GM12878 (cell line): ENCODE results near the gene PI4K2A. TPM values are rescaled to one million over a fixed set of nuclear protein-coding genes. Genes with fewer than 3 reads are reported as not detected.

Experiments
- ATAC-seq: fragments of 200-7000 bp; cut with Tn5 transposase; 3 replicates; pipeline ENCODE4 v1.9.1; 2020; ENCODE audit warnings: mild to moderate bottlenecking, moderate library complexity
- BruUV-seq: library from RNA; stranded (reverse); fragments of 400-500 nt; replicated peaks from 2 replicates; lab custom pipeline; 2021; lab: Mats Ljungman, UMichigan
- CTCF ChIA-PET: fragments of 300-600 bp; sonication (Branson Sonifier 250); formaldehyde crosslinking; extraction: SDS; loops from one replicate; lab custom pipeline; 2021; ENCODE audit warnings: inconsistent platforms; lab: Yijun Ruan, JAX
- POLR2A ChIA-PET: fragments of 350-600 bp; formaldehyde crosslinking; extraction: SDS; loops from one replicate; lab custom pipeline; 2021; ENCODE audit warnings: inconsistent platforms; lab: Charles Lee
- RAD21 ChIA-PET: fragments of 300-600 bp; sonication (Branson Sonifier 250); formaldehyde crosslinking; loops from one replicate; lab custom pipeline; 2023; ENCODE audit warnings: antibody characterized with exemption; ENCODE audit not compliant: unreplicated experiment; lab: Charles Lee
- SMC1A ChIA-PET: fragments of 300-600 bp; sonication (Branson Sonifier 250); formaldehyde crosslinking; loops from one replicate; lab custom pipeline; 2023; ENCODE audit not compliant: unreplicated experiment, uncharacterized antibody; lab: Charles Lee
- DNase-seq: peaks from one replicate; pipeline ENCODE4 v3.0.0-alpha.2; 2011; ENCODE audit warnings: low read depth, low spot score
- FAIRE-seq: peaks from 3 replicates; lab custom pipeline; 2011; peaks lifted over from hg19 to GRCh38; lab: Jason Lieb, UNC
- H2AFZ ChIP-seq: 2 replicates; pipeline ENCODE4 v1.6.0; 2011; ENCODE audit warnings: low read depth, low read length, control low read depth; ENCODE audit not compliant: control insufficient read depth
- H3K27ac ChIP-seq: 2 replicates; pipeline ENCODE4 v1.5.1; 2011; ENCODE audit warnings: control low read depth; ENCODE audit not compliant: control insufficient read depth, insufficient read depth
- H3K27me3 ChIP-seq, 2 experiments: replicated peaks in 1 of 2; 2 replicates each; pipeline versions ENCODE4 v1.6.0 to v1.6.1; 2011; ENCODE audit warnings: low read length in 1 of 2; ENCODE audit not compliant: control insufficient read depth in 2 of 2, insufficient read depth in 2 of 2
- H3K36me3 ChIP-seq, 2 experiments: 2 replicates each; pipeline ENCODE4 v1.5.1; 2011; ENCODE audit warnings: low read length in 1 of 2; ENCODE audit not compliant: control insufficient read depth in 2 of 2, insufficient read depth in 2 of 2
- H3K4me1 ChIP-seq: 2 replicates; pipeline ENCODE4 v1.6.1; 2011; ENCODE audit warnings: mild to moderate bottlenecking, low read length, moderate library complexity, mixed read lengths; ENCODE audit not compliant: control insufficient read depth, insufficient read depth
- H3K4me2 ChIP-seq: 2 replicates; pipeline ENCODE4 v1.6.0; 2011; ENCODE audit warnings: control low read depth; ENCODE audit not compliant: control insufficient read depth, insufficient read depth
- H3K4me3 ChIP-seq: fragments of 200-600 bp; sonication (generic); 2 replicates; pipeline ENCODE4 v1.5.1; 2016
- H3K79me2 ChIP-seq: 2 replicates; pipeline ENCODE4 v1.6.0; 2011; ENCODE audit warnings: low read length; ENCODE audit not compliant: control insufficient read depth, insufficient read depth
- H3K9ac ChIP-seq: 2 replicates; pipeline ENCODE4 v1.8.0; 2011; ENCODE audit warnings: low read length, control low read depth, mixed read lengths; ENCODE audit not compliant: control insufficient read depth, insufficient read depth
- H3K9me3 ChIP-seq: replicated peaks from 3 replicates; pipeline ENCODE4 v1.5.1; 2011; ENCODE audit warnings: mild to moderate bottlenecking, low read length; ENCODE audit not compliant: control insufficient read depth, insufficient read depth
- H4K20me1 ChIP-seq: 2 replicates; pipeline ENCODE4 v1.6.0; 2011; ENCODE audit not compliant: control insufficient read depth, insufficient read depth
- BACH1 ChIP-seq: fragments of 450-650 bp; IDR thresholded peaks from 2 replicates; pipeline ENCODE4 v1.6.1; 2017; ENCODE audit warnings: mild to moderate bottlenecking, borderline replicate concordance
- CBX3 ChIP-seq: fragments of 200-600 bp; sonication (generic); IDR thresholded peaks from 2 replicates; pipeline ENCODE4 v1.6.1; 2016; ENCODE audit warnings: low read depth, borderline replicate concordance
- CBX5 ChIP-seq: sonication (generic); IDR thresholded peaks from 2 replicates; pipeline ENCODE4 v1.6.1; 2016; ENCODE audit warnings: low read depth, moderate library complexity, mild to moderate bottlenecking, inconsistent platforms
- EED ChIP-seq: sonication (generic); IDR thresholded peaks from 2 replicates; pipeline ENCODE4 v1.6.1; 2016; ENCODE audit warnings: antibody characterized with exemption, low read depth
- ETV6 ChIP-seq, 2 experiments: fragments of 450-650 bp in 1 of 2; IDR thresholded peaks in 1 of 2; conservative IDR thresholded peaks in 1 of 2; 2 replicates each; pipeline ENCODE4 v1.6.1; 2014; ENCODE audit warnings: antibody characterized with exemption in 1 of 2, borderline replicate concordance in 1 of 2, low read depth in 1 of 2, mild to moderate bottlenecking in 1 of 2, moderate library complexity in 1 of 2
- PAX5 ChIP-seq: IDR thresholded peaks from 2 replicates; pipeline ENCODE4 v1.6.1; 2011; ENCODE audit warnings: low read depth, low read length, borderline replicate concordance
- POLR2AphosphoS2 ChIP-seq: IDR thresholded peaks from 2 replicates; pipeline ENCODE4 v1.6.1; 2011; ENCODE audit warnings: low read depth, mild to moderate bottlenecking, low read length, improper control_type of control experiment, moderate library complexity
- RFX5 ChIP-seq: IDR thresholded peaks from 2 replicates; pipeline ENCODE4 v1.6.1; 2011; ENCODE audit warnings: low read depth, low read length, improper control_type of control experiment
- TCF12 ChIP-seq: IDR thresholded peaks from 2 replicates; pipeline ENCODE4 v1.6.1; 2011; ENCODE audit warnings: low read depth, mild to moderate bottlenecking, low read length
- ZBED1 ChIP-seq: IDR thresholded peaks from 2 replicates; pipeline ENCODE4 v1.6.1; 2016; ENCODE audit warnings: borderline replicate concordance
- WGBS: methylation state at CpG from one replicate; pipeline ENCODE4 v1.1.6; 2016; ENCODE audit warnings: low lambda C conversion rate; ENCODE audit not compliant: insufficient replicate concordance, insufficient coverage; ENCODE audit errors: missing lambda C conversion rate; 5-methylcytosine and 5-hydroxymethylcytosine counted together
- in situ Hi-C: fragments of 300-500 bp; cut with MboI; formaldehyde crosslinking; loops from 9 replicates; pipeline ENCODE4 v1.14.3; 2018; ENCODE audit warnings: mixed read lengths
- intact Hi-C: fragments of 100-400 bp; cut with micrococcal nuclease; formaldehyde crosslinking; loops from one replicate; pipeline ENCODE4 v1.14.2; 2022; ENCODE audit not compliant: unreplicated experiment
- polyA plus RNA-seq, 11 experiments: library from polyadenylated mRNA; depleted of rRNA in 4 of 11; unstranded in 6 of 11; stranded (reverse) in 5 of 11; fragments of >200 nt; fragmentation: Nextera tagmentation in 4 of 11; fragmentation: Illumina TruSeq in 1 of 11; extraction: Ambion mirVana in 4 of 11; extraction: Trizol in 1 of 11; gene quantifications; 1 replicate in 1 of 11; 2 replicates in 10 of 11; pipeline versions ENCODE4 v1.2.1 to v1.2.3, GENCODE V29; 2011 to 2016; ENCODE audit warnings: inconsistent platforms in 2 of 11, missing spikeins in 2 of 11, low read depth in 1 of 11
- total RNA-seq, 4 experiments: library from RNA; depleted of rRNA in 3 of 4; stranded (reverse); fragments of >200 nt in 3 of 4; fragmentation: Illumina TruSeq in 1 of 4; extraction: Trizol in 1 of 4; gene quantifications; 2 replicates each; pipeline versions ENCODE4 v1.2.1 to v1.2.3, GENCODE V29; 2013 to 2021
- TF ChIP-seq, protein P1 (sequence below): IDR thresholded peaks from 2 replicates; pipeline ENCODE4 v1.6.1; 2012; ENCODE audit warnings: low read depth, low read length, improper control_type of control experiment
- TF ChIP-seq, protein P2 (sequence below): fragments of 450-650 bp; formaldehyde crosslinking; IDR thresholded peaks from 2 replicates; pipeline ENCODE4 v1.4.0; 2020; ENCODE audit warnings: mild to moderate bottlenecking, moderate library complexity

PI4K2A gene
- total and polyA plus RNA-seq, 10 of the 15 experiments (the other 5 are each of a cell fraction or from before 2014, with no cell fraction given), result 1.5 to 14.5 (median 10.0) TPM

DNA sequence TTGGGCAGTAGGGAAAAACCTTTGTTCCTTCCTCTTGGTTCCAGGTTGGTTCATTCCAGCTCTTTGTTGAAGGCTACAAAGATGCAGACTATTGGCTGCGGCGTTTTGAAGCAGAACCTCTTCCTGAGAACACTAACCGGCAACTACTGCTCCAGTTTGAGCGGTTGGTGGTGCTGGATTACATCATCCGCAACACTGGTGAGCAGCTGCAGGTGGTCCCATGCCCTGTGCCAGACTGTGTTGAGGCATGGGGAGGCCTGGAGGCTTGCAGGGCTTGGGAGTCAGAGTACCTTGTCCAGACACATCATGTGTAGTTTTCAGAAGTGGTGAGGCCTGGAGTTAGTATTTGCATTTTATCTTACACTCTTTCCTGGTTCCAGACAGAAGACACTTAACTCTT lies 16.3 kb downstream of the PI4K2A start:
- no peak overlapping the region for H3K4me3 ChIP-seq
- no peak for TF ChIP-seq ZBED1
- no peak for TF ChIP-seq CBX3
- TF ChIP-seq CBX5, result no peak
- TF ChIP-seq, protein P1, sequence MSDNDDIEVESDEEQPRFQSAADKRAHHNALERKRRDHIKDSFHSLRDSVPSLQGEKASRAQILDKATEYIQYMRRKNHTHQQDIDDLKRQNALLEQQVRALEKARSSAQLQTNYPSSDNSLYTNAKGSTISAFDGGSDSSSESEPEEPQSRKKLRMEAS, result no peak
- TF ChIP-seq ETV6 (conservative IDR thresholded peaks at IDR 0.05 in 1 of 2, IDR thresholded peaks at IDR 0.05 in 1 of 2; ENCODE audit: borderline replicate concordance in 1 of 2, low read depth in 1 of 2), result no peak
- TF ChIP-seq PAX5, result no peak
- TF ChIP-seq, protein P2, sequence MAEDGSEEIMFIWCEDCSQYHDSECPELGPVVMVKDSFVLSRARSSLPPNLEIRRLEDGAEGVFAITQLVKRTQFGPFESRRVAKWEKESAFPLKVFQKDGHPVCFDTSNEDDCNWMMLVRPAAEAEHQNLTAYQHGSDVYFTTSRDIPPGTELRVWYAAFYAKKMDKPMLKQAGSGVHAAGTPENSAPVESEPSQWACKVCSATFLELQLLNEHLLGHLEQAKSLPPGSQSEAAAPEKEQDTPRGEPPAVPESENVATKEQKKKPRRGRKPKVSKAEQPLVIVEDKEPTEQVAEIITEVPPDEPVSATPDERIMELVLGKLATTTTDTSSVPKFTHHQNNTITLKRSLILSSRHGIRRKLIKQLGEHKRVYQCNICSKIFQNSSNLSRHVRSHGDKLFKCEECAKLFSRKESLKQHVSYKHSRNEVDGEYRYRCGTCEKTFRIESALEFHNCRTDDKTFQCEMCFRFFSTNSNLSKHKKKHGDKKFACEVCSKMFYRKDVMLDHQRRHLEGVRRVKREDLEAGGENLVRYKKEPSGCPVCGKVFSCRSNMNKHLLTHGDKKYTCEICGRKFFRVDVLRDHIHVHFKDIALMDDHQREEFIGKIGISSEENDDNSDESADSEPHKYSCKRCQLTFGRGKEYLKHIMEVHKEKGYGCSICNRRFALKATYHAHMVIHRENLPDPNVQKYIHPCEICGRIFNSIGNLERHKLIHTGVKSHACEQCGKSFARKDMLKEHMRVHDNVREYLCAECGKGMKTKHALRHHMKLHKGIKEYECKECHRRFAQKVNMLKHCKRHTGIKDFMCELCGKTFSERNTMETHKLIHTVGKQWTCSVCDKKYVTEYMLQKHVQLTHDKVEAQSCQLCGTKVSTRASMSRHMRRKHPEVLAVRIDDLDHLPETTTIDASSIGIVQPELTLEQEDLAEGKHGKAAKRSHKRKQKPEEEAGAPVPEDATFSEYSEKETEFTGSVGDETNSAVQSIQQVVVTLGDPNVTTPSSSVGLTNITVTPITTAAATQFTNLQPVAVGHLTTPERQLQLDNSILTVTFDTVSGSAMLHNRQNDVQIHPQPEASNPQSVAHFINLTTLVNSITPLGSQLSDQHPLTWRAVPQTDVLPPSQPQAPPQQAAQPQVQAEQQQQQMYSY, result no peak
- TF ChIP-seq TCF12, result no peak
- TF ChIP-seq RFX5, result no peak
- no peak for TF ChIP-seq BACH1
- TF ChIP-seq EED, result no peak
- no peak for TF ChIP-seq POLR2AphosphoS2
- DNase-seq (no peak), FAIRE-seq (no peak), ATAC-seq (no peak)
- in situ Hi-C loops, result no loop called here
- CTCF ChIA-PET, result no interaction called here
- H3K9ac ChIP-seq, result no peak overlapping the region
- no peak overlapping the region for H3K4me2 ChIP-seq
- RAD21 ChIA-PET, result no interaction called here
- WGBS, result 95% methylated on average over 5 of the region's 5 CpGs
- H3K4me1 ChIP-seq, result no peaks in the 10 kb centered on the region
- H3K36me3 ChIP-seq, result peaks cover 3 to 16% of the 10 kb centered on the region in 2 experiments
- H2AFZ ChIP-seq, result no peak overlapping the region
- BruUV-seq, result no TSS peak
- no peaks in the 10 kb centered on the region for H4K20me1 ChIP-seq
- H3K79me2 ChIP-seq, result no peaks in the 10 kb centered on the region
- H3K27me3 ChIP-seq, result no peaks in the 10 kb centered on the region
- POLR2A ChIA-PET, result no interaction called here
- no peak overlapping the region for H3K27ac ChIP-seq
- intact Hi-C loops, result no loop called here
- SMC1A ChIA-PET, result no interaction called here
- H3K9me3 ChIP-seq, result no peaks in the 10 kb centered on the region
